H9 (cell line): ENCODE measurements around the gene DOK6. TPM values are rescaled to one million over a fixed set of nuclear protein-coding genes. Genes with fewer than 3 reads are reported as not detected.
"Not testable (repeated sequence)": the region's sequence is repeated elsewhere in the genome, so short reads cannot be mapped to it uniquely, and the experiment has no call there.

Experiments used
- DNase-seq: peaks from one replicate; pipeline ENCODE4 v3.0.0-alpha.2; 2017
- H2AFZ ChIP-seq: one replicate; pipeline ENCODE4 v1.6.1; 2013; ENCODE audit warnings: mild to moderate bottlenecking, low read length, control low read depth, moderate library complexity
- H2AK5ac ChIP-seq: 2 replicates; pipeline ENCODE4 v1.6.1; 2013; ENCODE audit warnings: low read length, control low read depth, mixed read lengths; ENCODE audit not compliant: insufficient read length
- H2BK120ac ChIP-seq: one replicate; pipeline ENCODE4 v1.6.1; 2013; ENCODE audit warnings: low read depth, mild to moderate bottlenecking, low read length, control low read depth, inconsistent platforms; ENCODE audit not compliant: poor library complexity, severe bottlenecking
- H2BK12ac ChIP-seq: 2 replicates; pipeline ENCODE4 v1.6.1; 2013; ENCODE audit warnings: low read length, control low read depth, mixed read lengths, low read depth; ENCODE audit not compliant: insufficient read length
- H2BK15ac ChIP-seq: 2 replicates; pipeline ENCODE4 v1.6.1; 2013; ENCODE audit warnings: low read depth, low read length, control low read depth
- H2BK20ac ChIP-seq: one replicate; pipeline ENCODE4 v1.6.1; 2013; ENCODE audit warnings: low read depth, mild to moderate bottlenecking, low read length, control low read depth, inconsistent platforms; ENCODE audit not compliant: poor library complexity, severe bottlenecking
- H2BK5ac ChIP-seq: 2 replicates; pipeline ENCODE4 v1.6.1; 2013; ENCODE audit warnings: low read length, control low read depth, mixed read lengths; ENCODE audit not compliant: insufficient read length
- H3K14ac ChIP-seq: 2 replicates; pipeline ENCODE4 v1.6.1; 2013; ENCODE audit warnings: low read length, control low read depth; ENCODE audit not compliant: insufficient read depth
- H3K18ac ChIP-seq: 2 replicates; pipeline ENCODE4 v1.6.1; 2013; ENCODE audit warnings: low read depth, mild to moderate bottlenecking, mixed read lengths, low read length, control low read depth; ENCODE audit not compliant: insufficient read length
- H3K23ac ChIP-seq: 2 replicates; pipeline ENCODE4 v1.6.1; 2013; ENCODE audit warnings: low read length, control low read depth, mixed read lengths, low read depth; ENCODE audit not compliant: insufficient read length
- H3K23me2 ChIP-seq: 2 replicates; pipeline ENCODE4 v1.6.1; 2013; ENCODE audit warnings: low read depth, mild to moderate bottlenecking, mixed read lengths, low read length, control low read depth; ENCODE audit not compliant: insufficient read length, poor library complexity, severe bottlenecking
- H3K27ac ChIP-seq: 2 replicates; pipeline ENCODE4 v1.5.1; 2013; ENCODE audit warnings: low read length, control low read depth, mixed read lengths, low read depth; ENCODE audit not compliant: insufficient read length
- H3K27me3 ChIP-seq: 2 replicates; pipeline ENCODE4 v1.6.1; 2013; ENCODE audit warnings: low read length, control low read depth, inconsistent platforms; ENCODE audit not compliant: insufficient read depth
- H3K4ac ChIP-seq: 2 replicates; pipeline ENCODE4 v1.6.1; 2013; ENCODE audit warnings: low read depth, mild to moderate bottlenecking, control low read depth, inconsistent platforms, low read length, moderate library complexity
- H3K4me1 ChIP-seq: 2 replicates; pipeline ENCODE4 v1.6.1; 2013; ENCODE audit warnings: low read length, control low read depth, inconsistent platforms; ENCODE audit not compliant: insufficient read depth
- H3K4me2 ChIP-seq: 2 replicates; pipeline ENCODE4 v1.6.1; 2013; ENCODE audit warnings: low read length, control low read depth, mixed read lengths; ENCODE audit not compliant: insufficient read length, insufficient read depth
- H3K56ac ChIP-seq: 2 replicates; pipeline ENCODE4 v1.6.1; 2013; ENCODE audit warnings: low read depth, mild to moderate bottlenecking, mixed read lengths, low read length, control low read depth; ENCODE audit not compliant: insufficient read length
- H3K79me1 ChIP-seq: 2 replicates; pipeline ENCODE4 v1.6.1; 2013; ENCODE audit warnings: low read depth, mild to moderate bottlenecking, moderate library complexity, low read length, control low read depth, inconsistent platforms; ENCODE audit not compliant: insufficient read depth, poor library complexity, severe bottlenecking
- H3K79me2 ChIP-seq: 2 replicates; pipeline ENCODE4 v1.6.1; 2013; ENCODE audit warnings: low read length, control low read depth, inconsistent platforms; ENCODE audit not compliant: insufficient read depth
- H3K9ac ChIP-seq: 2 replicates; pipeline ENCODE4 v1.6.1; 2013; ENCODE audit warnings: low read length, control low read depth, mixed read lengths; ENCODE audit not compliant: insufficient read length; ENCODE audit errors: extremely low read depth
- H3K9me3 ChIP-seq: one replicate; pipeline ENCODE4 v1.6.1; 2013; ENCODE audit warnings: low read depth, low read length, inconsistent platforms; ENCODE audit not compliant: control insufficient read depth
- H3T11ph ChIP-seq: one replicate; pipeline ENCODE4 v1.6.1; 2013; ENCODE audit warnings: mild to moderate bottlenecking, low read length, control low read depth, inconsistent platforms
- H4K20me1 ChIP-seq: one replicate; pipeline ENCODE4 v1.6.1; 2013; ENCODE audit not compliant: control insufficient read depth, insufficient read length, insufficient read depth
- H4K5ac ChIP-seq: 2 replicates; pipeline ENCODE4 v1.6.1; 2013; ENCODE audit warnings: low read depth, mild to moderate bottlenecking, mixed read lengths, low read length, control low read depth; ENCODE audit not compliant: insufficient read length
- H4K8ac ChIP-seq: replicated peaks from 2 replicates; pipeline ENCODE4 v1.6.1; 2013; ENCODE audit warnings: low read length, control low read depth, mixed read lengths, low read depth; ENCODE audit not compliant: insufficient read length
- H4K91ac ChIP-seq: 2 replicates; pipeline ENCODE4 v1.6.1; 2013; ENCODE audit warnings: low read depth, mild to moderate bottlenecking, moderate library complexity, mixed read lengths, low read length, control low read depth; ENCODE audit not compliant: insufficient read length
- H3K27ac Mint-ChIP-seq, 3 experiments: 2 replicates in 2 of 3; 3 replicates in 1 of 3; pipeline ENCODE4 v1.8.0; 2020 to 2021; ENCODE audit warnings: mixed read lengths in 3 of 3, mild to moderate bottlenecking in 1 of 3, moderate library complexity in 1 of 3
- H3K27me3 Mint-ChIP-seq: 2 replicates; pipeline ENCODE4 v1.8.0; 2021; ENCODE audit warnings: low read depth, mild to moderate bottlenecking, moderate library complexity, mixed read lengths
- H3K36me3 Mint-ChIP-seq, 3 experiments: 2 replicates in 2 of 3; 3 replicates in 1 of 3; pipeline ENCODE4 v1.8.0; 2020 to 2021; ENCODE audit warnings: low read depth in 3 of 3, mixed read lengths in 3 of 3; ENCODE audit not compliant: insufficient read depth in 1 of 3
- H3K4me1 Mint-ChIP-seq, 2 experiments: 2 replicates each; pipeline ENCODE4 v1.8.0; 2020; ENCODE audit warnings: mixed read lengths in 2 of 2
- H3K4me3 Mint-ChIP-seq, 2 experiments: 2 replicates in 1 of 2; 3 replicates in 1 of 2; pipeline ENCODE4 v1.8.0; 2020 to 2021; ENCODE audit warnings: mild to moderate bottlenecking in 2 of 2, mixed read lengths in 2 of 2, moderate library complexity in 1 of 2
- H3K9me3 Mint-ChIP-seq, 2 experiments: 2 replicates in 1 of 2; 3 replicates in 1 of 2; pipeline ENCODE4 v1.8.0; 2020; ENCODE audit warnings: mild to moderate bottlenecking in 2 of 2, mixed read lengths in 2 of 2, moderate library complexity in 1 of 2
- CTCF ChIP-seq: fragments of 200-600 bp; sonication (generic); conservative IDR thresholded peaks from 3 replicates; pipeline ENCODE4 v1.8.0; 2021; ENCODE audit warnings: antibody characterized with exemption, mild to moderate bottlenecking
- WGBS: extraction: QIAGEN DNeasy Blood & Tissue Kit; methylation state at CpG from one replicate; pipeline ENCODE4 v1.1.7; 2013; ENCODE audit warnings: missing lambda C conversion rate, low lambda C conversion rate, mixed read lengths; ENCODE audit not compliant: insufficient read length; ENCODE audit errors: extremely low coverage; 5-methylcytosine and 5-hydroxymethylcytosine counted together
- total RNA-seq: library from RNA; stranded (reverse); gene quantifications from 2 replicates; pipeline ENCODE4 v1.2.1, GENCODE V29; 2021

The DOK6 gene
- total RNA-seq, 1 experiment from 2014 or later = 0.20 TPM

- peak overlapping the region; percentile 87 for H3K27ac ChIP-seq
- H3K27ac Mint-ChIP-seq = peak overlapping the region; percentile 97 to 99 (median 97)
These were observed 477.7 kb downstream of the DOK6 start for GRCh38 chr18:69878213-69878933.

GRCh38 chr18:69879051-69879450 lies 478.4 kb downstream of the DOK6 start:
- H3K27ac Mint-ChIP-seq = peak overlapping the region; percentile 97 to 99 (median 97)
- H3K79me2 ChIP-seq, H3K9me3 ChIP-seq, H4K5ac ChIP-seq, H3K9ac ChIP-seq, H2BK120ac ChIP-seq, H2BK20ac ChIP-seq, H3K4ac ChIP-seq, H3K18ac ChIP-seq, H3K4me1 ChIP-seq, H3K23ac ChIP-seq, H3T11ph ChIP-seq, H3K23me2 ChIP-seq, H2BK12ac ChIP-seq, H3K56ac ChIP-seq, H3K4me2 ChIP-seq, H4K20me1 ChIP-seq, H3K27me3 ChIP-seq, H3K36me3 Mint-ChIP-seq, H3K79me1 ChIP-seq, H4K91ac ChIP-seq, H3K27me3 Mint-ChIP-seq, DNase-seq, H4K8ac ChIP-seq, H2BK15ac ChIP-seq, H2BK5ac ChIP-seq, H2AFZ ChIP-seq, H3K9me3 Mint-ChIP-seq, H3K14ac ChIP-seq, H2AK5ac ChIP-seq: not testable (repeated sequence)
- peak overlapping the region; percentile 87 for H3K27ac ChIP-seq
- WGBS = no CpG with 5 or more reads among the region's 3 CpGs
- H3K4me1 Mint-ChIP-seq = peaks cover 36 to 40% of the 10 kb centered on the region in 2 experiments
- H3K4me3 Mint-ChIP-seq = peak overlapping the region in 1 of 2 experiments; percentile 52; a peak in 1 of 5 replicates

More at GRCh38 chr18:69878213-69878933, 477.7 kb downstream of the DOK6 start:
- H3K4me1 ChIP-seq = peaks cover 5% of the 10 kb centered on the region; the same call in 1 of the 2 replicates
- WGBS = no CpG with 5 or more reads among the region's 6 CpGs
- H4K5ac ChIP-seq = no peak overlapping the region
- DNase-seq = no peak
- no peaks in the 10 kb centered on the region for H3K9me3 Mint-ChIP-seq
- H2BK15ac ChIP-seq = no peak overlapping the region
- H3K4me1 Mint-ChIP-seq = peaks cover 36% of the 10 kb centered on the region in 2 experiments
- no peaks in the 10 kb centered on the region for H3K27me3 ChIP-seq
- H3K4me3 Mint-ChIP-seq = peak overlapping the region in 1 of 2 experiments; percentile 52; a peak in 1 of 5 replicates
- H3K14ac ChIP-seq = no peak overlapping the region
- H3K23me2 ChIP-seq = no peaks in the 10 kb centered on the region
- H3K56ac ChIP-seq = no peak overlapping the region
- no peaks in the 10 kb centered on the region for H3K27me3 Mint-ChIP-seq
- H3K79me1 ChIP-seq = no peaks in the 10 kb centered on the region
- H3T11ph ChIP-seq = no peak overlapping the region
- no peak overlapping the region for H3K4me2 ChIP-seq
- no peak for TF ChIP-seq CTCF
- H2BK20ac ChIP-seq = peak overlapping the region; percentile 83
- H3K18ac ChIP-seq = peak overlapping the region; percentile 87
- no peaks in the 10 kb centered on the region for H3K9me3 ChIP-seq
- H3K9ac ChIP-seq = no peak overlapping the region
- no peak overlapping the region for H4K8ac ChIP-seq
- no peak overlapping the region for H2BK120ac ChIP-seq
- no peak overlapping the region for H2AFZ ChIP-seq
- H3K36me3 Mint-ChIP-seq = peaks cover 2 to 4% (median 2%) of the 10 kb centered on the region in 3 experiments; a peak in 3 of 7 replicates
- no peaks in the 10 kb centered on the region for H4K20me1 ChIP-seq
- no peaks in the 10 kb centered on the region for H3K79me2 ChIP-seq
- H2BK12ac ChIP-seq = peak overlapping the region; percentile 94
- no peak overlapping the region for H3K23ac ChIP-seq
- peak overlapping the region; percentile 83 for H2BK5ac ChIP-seq
- H4K91ac ChIP-seq = no peak overlapping the region
- H3K4ac ChIP-seq = no peak overlapping the region
- peak overlapping the region; percentile 83 for H2AK5ac ChIP-seq
